T-helper 17 cell (primary cell): ENCODE results near the gene GPR161. TPM values are rescaled to one million over a fixed set of nuclear protein-coding genes. Genes with fewer than 3 reads are reported as not detected.

Experiments
- ATAC-seq: fragments of 150-1000 bp; cut with Tn5 transposase; 2 replicates; pipeline ENCODE4 v1.10.0; 2021; ENCODE audit warnings: mild to moderate bottlenecking, moderate library complexity
- DNase-seq, 3 donors: peaks; one replicate each; pipeline versions ENCODE4 v3.0.0 to v3.0.0-alpha.2; 2020 to 2021
- H3K9me3 ChIP-seq: one replicate; pipeline ENCODE4 v1.7.0; 2013; ENCODE audit warnings: low read length, mild to moderate bottlenecking; ENCODE audit not compliant: control insufficient read depth, poor library complexity, severe bottlenecking
- H3K27ac Mint-ChIP-seq: one replicate; pipeline ENCODE4 v1.8.0; 2022; ENCODE audit warnings: mild to moderate bottlenecking, moderate library complexity, mixed read lengths
- H3K27me3 Mint-ChIP-seq: one replicate; pipeline ENCODE4 v1.8.0; 2022; ENCODE audit warnings: mixed read lengths
- H3K36me3 Mint-ChIP-seq: one replicate; pipeline ENCODE4 v1.8.0; 2022; ENCODE audit warnings: low read depth, mixed read lengths
- H3K4me1 Mint-ChIP-seq: one replicate; pipeline ENCODE4 v1.8.0; 2022; ENCODE audit warnings: mild to moderate bottlenecking, mixed read lengths
- H3K4me3 Mint-ChIP-seq: one replicate; pipeline ENCODE4 v1.8.0; 2022; ENCODE audit warnings: mild to moderate bottlenecking, moderate library complexity, mixed read lengths
- total RNA-seq, 4 donors: library from RNA in 2 of 4; stranded (reverse) in 2 of 4; gene quantifications; one replicate each; pipeline ENCODE4 v1.2.3 and lab custom pipeline; 2022 to 2026

GPR161 gene
- total RNA-seq, 2 donors from 2014 or later, result 0.02 to 0.13 TPM

- no peaks in the 10 kb centered on the region for H3K9me3 ChIP-seq
- Mint-ChIP-seq H3K36me3 (peaks cover 4% of the 10 kb centered on the region), H3K27me3 (peaks cover 33% of the 10 kb centered on the region), H3K27ac (no peak overlapping the region), H3K4me3 (peak overlapping the region; percentile 97), H3K4me1 (peaks cover 17% of the 10 kb centered on the region)
- ATAC-seq (no peak), DNase-seq (no peak)
Observed at GRCh38 chr1:168138134-168138533, 1.4 kb upstream of the GPR161 start.

GRCh38 chr1:168137515-168137821, 738 bp upstream of the GPR161 start:
- peaks cover 38% of the 10 kb centered on the region for H3K27me3 Mint-ChIP-seq
- peaks cover 4% of the 10 kb centered on the region for H3K36me3 Mint-ChIP-seq
- DNase-seq (no peak), ATAC-seq (no peak)
- peaks cover 17% of the 10 kb centered on the region for H3K4me1 Mint-ChIP-seq
- peak overlapping the region; percentile 90 for H3K27ac Mint-ChIP-seq
- H3K9me3 ChIP-seq, result no peaks in the 10 kb centered on the region
- H3K4me3 Mint-ChIP-seq, result peak overlapping the region; percentile 97

GRCh38 chr1:168135921-168136708, 615 bp downstream of the GPR161 start:
- H3K4me1 Mint-ChIP-seq, result peaks cover 17% of the 10 kb centered on the region
- H3K27me3 Mint-ChIP-seq, result peaks cover 47% of the 10 kb centered on the region
- peaks cover 8% of the 10 kb centered on the region for H3K36me3 Mint-ChIP-seq
- H3K4me3 Mint-ChIP-seq, result peak overlapping the region; percentile 97
- no peaks in the 10 kb centered on the region for H3K9me3 ChIP-seq
- DNase-seq (no peak), ATAC-seq (peak; percentile 57)
- H3K27ac Mint-ChIP-seq, result peak overlapping the region; percentile 16

GRCh38 chr1:168135116-168135920, 1.4 kb downstream of the GPR161 start:
- H3K9me3 ChIP-seq, result no peaks in the 10 kb centered on the region
- ATAC-seq (no peak), DNase-seq (no peak)
- H3K36me3 Mint-ChIP-seq, result peaks cover 15% of the 10 kb centered on the region
- H3K4me1 Mint-ChIP-seq, result peaks cover 17% of the 10 kb centered on the region
- H3K4me3 Mint-ChIP-seq, result peak overlapping the region; percentile 97
- H3K27me3 Mint-ChIP-seq, result peaks cover 52% of the 10 kb centered on the region
- H3K27ac Mint-ChIP-seq, result peak overlapping the region; percentile 16

GRCh38 chr1:168134642-168135041, 2.1 kb downstream of the GPR161 start:
- H3K4me3 Mint-ChIP-seq, result no peak overlapping the region
- peaks cover 57% of the 10 kb centered on the region for H3K27me3 Mint-ChIP-seq
- DNase-seq (no peak), ATAC-seq (no peak)
- peaks cover 17% of the 10 kb centered on the region for H3K4me1 Mint-ChIP-seq
- no peak overlapping the region for H3K27ac Mint-ChIP-seq
- peaks cover 20% of the 10 kb centered on the region for H3K36me3 Mint-ChIP-seq
- H3K9me3 ChIP-seq, result no peaks in the 10 kb centered on the region

GRCh38 chr1:168134132-168134531, 2.6 kb downstream of the GPR161 start:
- ATAC-seq (no peak), DNase-seq (no peak)
- H3K36me3 Mint-ChIP-seq, result peaks cover 22% of the 10 kb centered on the region
- H3K27me3 Mint-ChIP-seq, result peaks cover 62% of the 10 kb centered on the region
- no peak overlapping the region for H3K4me3 Mint-ChIP-seq
- H3K27ac Mint-ChIP-seq, result no peak overlapping the region
- H3K9me3 ChIP-seq, result no peaks in the 10 kb centered on the region
- peaks cover 17% of the 10 kb centered on the region for H3K4me1 Mint-ChIP-seq

GRCh38 chr1:168129933-168130332, 6.8 kb downstream of the GPR161 start:
- ATAC-seq (no peak), DNase-seq (no peak)
- Mint-ChIP-seq H3K27ac (no peak overlapping the region), H3K4me1 (no peaks in the 10 kb centered on the region), H3K36me3 (peaks cover 19% of the 10 kb centered on the region), H3K27me3 (peaks cover 53% of the 10 kb centered on the region), H3K4me3 (no peak overlapping the region)
- peaks cover 2% of the 10 kb centered on the region for H3K9me3 ChIP-seq

GRCh38 chr1:168127503-168127902, 9.2 kb downstream of the GPR161 start:
- Mint-ChIP-seq H3K36me3 (peaks cover 19% of the 10 kb centered on the region), H3K4me3 (no peak overlapping the region), H3K27me3 (peaks cover 43% of the 10 kb centered on the region), H3K4me1 (no peaks in the 10 kb centered on the region), H3K27ac (no peak overlapping the region)
- DNase-seq, result no peak
- peaks cover 2% of the 10 kb centered on the region for H3K9me3 ChIP-seq
- no peak for ATAC-seq

GRCh38 chr1:168125051-168125450, 11.7 kb downstream of the GPR161 start:
- no peaks in the 10 kb centered on the region for H3K4me1 Mint-ChIP-seq
- DNase-seq (no peak), ATAC-seq (no peak)
- peaks cover 2% of the 10 kb centered on the region for H3K9me3 ChIP-seq
- no peak overlapping the region for H3K4me3 Mint-ChIP-seq
- H3K36me3 Mint-ChIP-seq, result peaks cover 6% of the 10 kb centered on the region
- H3K27me3 Mint-ChIP-seq, result peaks cover 37% of the 10 kb centered on the region
- H3K27ac Mint-ChIP-seq, result no peak overlapping the region

- DNase-seq (no peak), ATAC-seq (no peak)
- H3K27ac Mint-ChIP-seq, result no peak overlapping the region
- H3K4me3 Mint-ChIP-seq, result no peak overlapping the region
- H3K36me3 Mint-ChIP-seq, result peaks cover 4% of the 10 kb centered on the region
- no peaks in the 10 kb centered on the region for H3K9me3 ChIP-seq
- no peaks in the 10 kb centered on the region for H3K4me1 Mint-ChIP-seq
- H3K27me3 Mint-ChIP-seq, result peaks cover 43% of the 10 kb centered on the region
Observed at GRCh38 chr1:168121401-168122011, 15.2 kb downstream of the GPR161 start.

GRCh38 chr1:168119750-168120149, 17.0 kb downstream of the GPR161 start:
- DNase-seq (no peak), ATAC-seq (no peak)
- peaks cover 40% of the 10 kb centered on the region for H3K27me3 Mint-ChIP-seq
- H3K27ac Mint-ChIP-seq, result no peak overlapping the region
- H3K9me3 ChIP-seq, result no peaks in the 10 kb centered on the region
- no peaks in the 10 kb centered on the region for H3K4me1 Mint-ChIP-seq
- no peak overlapping the region for H3K4me3 Mint-ChIP-seq
- H3K36me3 Mint-ChIP-seq, result peaks cover 4% of the 10 kb centered on the region

GRCh38 chr1:168116327-168116799, 20.4 kb downstream of the GPR161 start:
- ATAC-seq, result no peak
- H3K4me3 Mint-ChIP-seq, result no peak overlapping the region
- no peak overlapping the region for H3K27ac Mint-ChIP-seq
- no peak for DNase-seq
- peaks cover 26% of the 10 kb centered on the region for H3K27me3 Mint-ChIP-seq
- no peaks in the 10 kb centered on the region for H3K4me1 Mint-ChIP-seq
- H3K36me3 Mint-ChIP-seq, result peaks cover 4% of the 10 kb centered on the region
- no peaks in the 10 kb centered on the region for H3K9me3 ChIP-seq

GRCh38 chr1:168114845-168115244, 21.9 kb downstream of the GPR161 start:
- H3K4me3 Mint-ChIP-seq, result no peak overlapping the region
- no peaks in the 10 kb centered on the region for H3K9me3 ChIP-seq
- H3K36me3 Mint-ChIP-seq, result peaks cover 3% of the 10 kb centered on the region
- ATAC-seq (no peak), DNase-seq (no peak)
- no peaks in the 10 kb centered on the region for H3K4me1 Mint-ChIP-seq
- H3K27ac Mint-ChIP-seq, result no peak overlapping the region
- H3K27me3 Mint-ChIP-seq, result peaks cover 19% of the 10 kb centered on the region
